ENCODE data around the gene CCDC38. TPM values are rescaled to one million over a fixed set of nuclear protein-coding genes. Genes with fewer than 3 reads are reported as not detected.
"Not testable (repeated sequence)": the region's sequence is repeated elsewhere in the genome, so short reads cannot be mapped to it uniquely, and the experiment has no call there.

CCDC38 gene
- polyA plus RNA-seq, 1 donor from 2014 or later, result not detected

DNA sequence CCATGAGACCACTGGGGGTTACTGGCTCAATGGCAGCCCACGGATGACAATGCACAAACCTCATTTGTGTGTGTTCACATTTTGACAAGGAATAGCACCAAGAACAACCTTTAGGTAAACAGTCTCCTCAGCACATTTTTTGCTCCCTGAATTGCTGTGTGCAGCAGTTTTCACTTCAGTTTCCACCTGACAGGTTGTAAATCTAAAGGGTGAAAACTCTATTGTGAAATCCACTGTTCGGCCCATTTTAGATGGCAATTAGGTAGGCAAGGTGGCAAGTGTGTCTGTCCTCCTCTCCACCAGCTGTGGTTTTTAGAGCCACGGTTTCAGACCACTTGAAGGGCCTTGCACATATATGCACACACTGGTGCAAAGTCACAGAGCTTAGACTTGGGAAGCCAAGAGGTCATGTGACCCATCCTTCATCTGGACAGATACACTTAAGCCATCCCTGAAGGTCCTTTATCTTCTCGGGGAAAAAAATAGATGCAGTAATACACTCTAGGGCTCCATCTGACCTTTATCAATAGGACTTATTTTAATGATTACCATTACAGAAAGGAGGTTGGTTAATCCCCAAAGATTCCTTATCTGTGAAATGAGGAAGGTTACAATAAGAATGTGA, 30.5 kb upstream of the CCDC38 start:
- no peaks in the 10 kb centered on the region for H3K27me3 Mint-ChIP-seq
- peaks cover 1% of the 10 kb centered on the region for H3K36me3 Mint-ChIP-seq
- no peaks in the 10 kb centered on the region for H3K9me3 Mint-ChIP-seq
- no peaks in the 10 kb centered on the region for H3K4me1 Mint-ChIP-seq
- no peak overlapping the region for H3K4me3 Mint-ChIP-seq
- H3K27ac Mint-ChIP-seq, result no peak overlapping the region

- H3K27me3 Mint-ChIP-seq, result no peaks in the 10 kb centered on the region
- H3K4me3 Mint-ChIP-seq, result no peak overlapping the region
- H3K36me3 Mint-ChIP-seq, result no peaks in the 10 kb centered on the region
- no peak overlapping the region for H3K27ac Mint-ChIP-seq
- H3K9me3 Mint-ChIP-seq, result no peaks in the 10 kb centered on the region
- no peaks in the 10 kb centered on the region for H3K4me1 Mint-ChIP-seq
These were observed 28.5 kb upstream of the CCDC38 start for GRCh38 chr12:95970905-95971304.

- not testable (repeated sequence) for H3K4me3 Mint-ChIP-seq, H3K27ac Mint-ChIP-seq, H3K9me3 Mint-ChIP-seq
These were observed 26.7 kb upstream of the CCDC38 start for GRCh38 chr12:95969116-95969515.

GRCh38 chr12:95967301-95967700, 24.9 kb upstream of the CCDC38 start:
- H3K36me3 Mint-ChIP-seq, result no peaks in the 10 kb centered on the region
- no peaks in the 10 kb centered on the region for H3K9me3 Mint-ChIP-seq
- no peak overlapping the region for H3K4me3 Mint-ChIP-seq
- H3K4me1 Mint-ChIP-seq, result peaks cover 0 to 3% (median 0%) of the 10 kb centered on the region in 3 donors
- H3K27me3 Mint-ChIP-seq, result no peaks in the 10 kb centered on the region
- H3K27ac Mint-ChIP-seq, result no peak overlapping the region

More at GRCh38 chr12:95969116-95969515, 26.7 kb upstream of the CCDC38 start:
- H3K36me3 Mint-ChIP-seq, H3K4me1 Mint-ChIP-seq, H3K27me3 Mint-ChIP-seq: not testable (repeated sequence)

DNA sequence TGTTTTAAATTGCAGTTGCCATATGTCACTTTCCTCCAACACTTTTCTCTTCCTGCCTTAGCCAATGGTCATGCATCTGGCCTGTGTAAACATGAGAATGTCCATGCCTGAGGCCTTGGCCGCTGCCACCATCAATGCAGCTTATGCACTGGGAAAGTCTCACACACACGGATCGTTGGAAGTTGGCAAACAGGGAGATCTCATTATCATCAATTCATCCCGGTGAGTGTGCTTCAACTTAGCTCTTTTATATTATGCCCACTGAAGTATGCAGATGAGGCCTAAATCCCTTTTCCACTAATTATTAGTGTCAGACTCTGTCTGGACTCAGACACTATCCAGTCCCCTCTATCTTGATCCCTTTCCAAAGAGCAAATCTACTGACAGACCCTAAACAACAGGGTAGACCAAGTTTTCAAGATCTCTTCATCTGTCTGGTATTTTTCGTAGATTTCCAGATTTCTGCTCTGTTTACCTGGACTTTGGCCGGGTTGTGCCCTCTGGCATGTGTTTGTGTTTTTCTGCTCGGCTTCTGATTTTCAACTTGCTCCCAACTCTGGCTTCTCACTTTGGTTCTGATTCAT, 24.0 kb upstream of the CCDC38 start:
- H3K27me3 Mint-ChIP-seq, result no peaks in the 10 kb centered on the region
- no peak overlapping the region for H3K4me3 Mint-ChIP-seq
- H3K4me1 Mint-ChIP-seq, result peaks cover 0 to 3% (median 0%) of the 10 kb centered on the region in 3 donors
- H3K9me3 Mint-ChIP-seq, result no peaks in the 10 kb centered on the region
- H3K27ac Mint-ChIP-seq, result no peak overlapping the region
- peaks cover 1% of the 10 kb centered on the region for H3K36me3 Mint-ChIP-seq

GRCh38 chr12:95963096-95963495, 20.7 kb upstream of the CCDC38 start:
- H3K4me3 Mint-ChIP-seq, result no peak overlapping the region
- H3K36me3 Mint-ChIP-seq, result peaks cover 1% of the 10 kb centered on the region
- H3K27me3 Mint-ChIP-seq, result no peaks in the 10 kb centered on the region
- H3K27ac Mint-ChIP-seq, result no peak overlapping the region
- H3K4me1 Mint-ChIP-seq, result peaks cover 0 to 3% (median 0%) of the 10 kb centered on the region in 3 donors
- H3K9me3 Mint-ChIP-seq, result no peaks in the 10 kb centered on the region

- H3K27me3 Mint-ChIP-seq, result no peaks in the 10 kb centered on the region
- H3K36me3 Mint-ChIP-seq, result peaks cover 1% of the 10 kb centered on the region
- H3K4me1 Mint-ChIP-seq, result peaks cover 0 to 3% (median 0%) of the 10 kb centered on the region in 3 donors
- H3K4me3 Mint-ChIP-seq, result no peak overlapping the region
- H3K27ac Mint-ChIP-seq, result no peak overlapping the region
- H3K9me3 Mint-ChIP-seq, result no peaks in the 10 kb centered on the region
These were observed 19.8 kb upstream of the CCDC38 start for GRCh38 chr12:95962222-95962621.

GRCh38 chr12:95960241-95960640, 17.8 kb upstream of the CCDC38 start:
- no peaks in the 10 kb centered on the region for H3K27me3 Mint-ChIP-seq
- no peaks in the 10 kb centered on the region for H3K9me3 Mint-ChIP-seq
- peaks cover 0 to 3% (median 0%) of the 10 kb centered on the region in 3 donors for H3K4me1 Mint-ChIP-seq
- H3K36me3 Mint-ChIP-seq, result peaks cover 1% of the 10 kb centered on the region
- H3K27ac Mint-ChIP-seq, result no peak overlapping the region
- no peak overlapping the region for H3K4me3 Mint-ChIP-seq

- Mint-ChIP-seq H3K9me3 (no peaks in the 10 kb centered on the region), H3K27ac (no peak overlapping the region), H3K4me3 (no peak overlapping the region), H3K4me1 (no peaks in the 10 kb centered on the region), H3K27me3 (no peaks in the 10 kb centered on the region), H3K36me3 (peaks cover 3% of the 10 kb centered on the region)
These were observed 16.7 kb upstream of the CCDC38 start for GRCh38 chr12:95959107-95959506.

- Mint-ChIP-seq H3K9me3 (no peaks in the 10 kb centered on the region), H3K27me3 (no peaks in the 10 kb centered on the region), H3K36me3 (peaks cover 4% of the 10 kb centered on the region), H3K4me1 (no peaks in the 10 kb centered on the region), H3K4me3 (no peak overlapping the region), H3K27ac (no peak overlapping the region)
These were observed 14.2 kb upstream of the CCDC38 start for GRCh38 chr12:95956557-95957145.

- Mint-ChIP-seq H3K36me3 (peaks cover 2% of the 10 kb centered on the region), H3K27me3 (no peaks in the 10 kb centered on the region), H3K4me3 (no peak overlapping the region), H3K4me1 (no peaks in the 10 kb centered on the region), H3K9me3 (peaks cover 0 to 4% (median 0%) of the 10 kb centered on the region in 3 donors), H3K27ac (no peak overlapping the region)
These were observed 13.2 kb upstream of the CCDC38 start for GRCh38 chr12:95955549-95956159.

DNA sequence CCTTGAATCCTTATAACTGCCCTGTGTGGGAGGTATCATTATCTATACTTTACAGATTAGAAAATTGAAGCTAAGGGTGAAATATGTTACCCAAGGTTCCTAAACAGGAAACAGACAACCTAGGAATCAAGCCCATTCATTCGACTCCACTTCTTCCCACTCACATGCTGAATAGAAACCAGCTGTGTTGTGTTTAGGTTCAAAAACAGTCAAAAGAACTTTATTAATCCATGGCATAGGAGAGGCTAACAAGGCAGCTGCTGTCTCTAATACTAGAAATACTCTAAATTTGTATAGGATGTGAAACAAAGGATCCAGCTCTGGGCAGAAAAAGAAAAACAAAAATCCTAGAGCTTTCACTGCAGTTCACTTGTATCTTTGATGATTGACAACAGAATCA, 10.6 kb upstream of the CCDC38 start:
- Mint-ChIP-seq H3K9me3 (peaks cover 0 to 4% (median 0%) of the 10 kb centered on the region in 3 donors), H3K4me1 (peaks cover 0 to 2% (median 0%) of the 10 kb centered on the region in 3 donors), H3K27me3 (no peaks in the 10 kb centered on the region), H3K27ac (no peak overlapping the region), H3K4me3 (no peak overlapping the region), H3K36me3 (peaks cover 2% of the 10 kb centered on the region)

DNA sequence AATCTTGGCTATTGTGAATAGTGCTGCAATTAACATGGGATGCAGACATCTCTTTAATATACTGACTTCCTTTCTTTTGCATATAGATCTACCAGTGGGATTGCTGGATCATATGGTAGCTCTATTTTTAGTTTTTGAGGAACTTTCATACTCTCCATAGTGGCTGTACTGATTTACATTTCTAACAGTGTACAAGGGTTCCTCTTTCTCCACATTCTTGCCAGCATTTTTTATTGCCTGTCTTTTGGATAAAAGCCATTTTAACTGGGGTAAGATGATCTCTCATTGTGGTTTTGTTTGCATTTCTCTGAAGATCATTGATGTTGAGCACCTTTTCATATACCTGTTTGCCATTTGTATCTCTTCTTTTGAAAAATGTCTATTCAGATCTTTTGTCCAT, 9.1 kb upstream of the CCDC38 start:
- no peak overlapping the region for H3K27ac Mint-ChIP-seq
- peaks cover 0 to 2% (median 0%) of the 10 kb centered on the region in 3 donors for H3K4me1 Mint-ChIP-seq
- H3K36me3 Mint-ChIP-seq, result peaks cover 2% of the 10 kb centered on the region
- H3K4me3 Mint-ChIP-seq, result peak overlapping the region in 1 of 4 donors; percentile 30
- H3K9me3 Mint-ChIP-seq, result peaks cover 0 to 4% (median 0%) of the 10 kb centered on the region in 3 donors
- no peaks in the 10 kb centered on the region for H3K27me3 Mint-ChIP-seq

- H3K27me3 Mint-ChIP-seq, result no peaks in the 10 kb centered on the region
- H3K4me1 Mint-ChIP-seq, result peaks cover 0 to 2% (median 0%) of the 10 kb centered on the region in 3 donors
- H3K9me3 Mint-ChIP-seq, result peaks cover 0 to 4% (median 0%) of the 10 kb centered on the region in 3 donors
- peaks cover 2% of the 10 kb centered on the region for H3K36me3 Mint-ChIP-seq
- H3K4me3 Mint-ChIP-seq, result peak overlapping the region in 1 of 4 donors; percentile 51
- H3K27ac Mint-ChIP-seq, result no peak overlapping the region
These were observed 7.2 kb upstream of the CCDC38 start for GRCh38 chr12:95949477-95950206.
